ENCODE results near the gene CCRL2. TPM values are rescaled to one million over a fixed set of nuclear protein-coding genes. Genes with fewer than 3 reads are reported as not detected.
A peak's percentile ranks its signal among the peaks of the same experiment; 100 is the strongest.

The CCRL2 gene
- total RNA-seq, 2 experiments from 2014 or later = 10.1 to 11.2 TPM

GRCh38 chr3:46407970-46408369 is 911 bp downstream of the CCRL2 start:
- no peaks in the 10 kb centered on the region for H3K9me3 Mint-ChIP-seq (ENCODE audit: insufficient read depth)
- H3K36me3 Mint-ChIP-seq (ENCODE audit: low read depth) = peaks cover 27% of the 10 kb centered on the region
- peaks cover 7% of the 10 kb centered on the region for H3K27me3 Mint-ChIP-seq (ENCODE audit: low read depth)
- no peak for DNase-seq
- CTCF ChIA-PET = interaction anchor here (0.7 to 2.8 kb wide), 16 partner anchors 8 to 311 kb away, joined by 3 to 17 read pairs (median 4); no protein-coding TSS in a partner anchor
- H3K4me3 Mint-ChIP-seq = peak overlapping the region; percentile 87
- peak overlapping the region; percentile 81 for H3K27ac Mint-ChIP-seq
- POLR2A ChIA-PET = interaction anchor here (0.8 to 1.9 kb wide), 5 partner anchors 16 to 203 kb away, joined by 3 to 8 read pairs (median 4); no protein-coding TSS in a partner anchor
- ATAC-seq = no peak
- H3K4me1 Mint-ChIP-seq (ENCODE audit: low read depth) = peaks cover 47% of the 10 kb centered on the region

GRCh38 chr3:46408853-46409252 is 1.8 kb downstream of the CCRL2 start:
- peaks cover 27% of the 10 kb centered on the region for H3K36me3 Mint-ChIP-seq (ENCODE audit: low read depth)
- H3K27me3 Mint-ChIP-seq (ENCODE audit: low read depth) = peaks cover 2% of the 10 kb centered on the region
- no peak for ATAC-seq
- H3K4me3 Mint-ChIP-seq = peak overlapping the region; percentile 87
- no peak for DNase-seq
- ChIA-PET POLR2A (interaction anchor here (1.6 kb wide), 1 partner anchor 25 kb away, joined by 6 read pairs; no protein-coding TSS in a partner anchor), CTCF (interaction anchor here (0.7 to 2.8 kb wide), 11 partner anchors 9 to 150 kb away, joined by 3 to 17 read pairs (median 4); partner anchors contain the start of gene CCR5)
- peaks cover 48% of the 10 kb centered on the region for H3K4me1 Mint-ChIP-seq (ENCODE audit: low read depth)
- peak overlapping the region; percentile 14 for H3K27ac Mint-ChIP-seq
- no peaks in the 10 kb centered on the region for H3K9me3 Mint-ChIP-seq (ENCODE audit: insufficient read depth)

- ATAC-seq = no peak
- POLR2A ChIA-PET = interaction anchor here (1.6 kb wide), 1 partner anchor 26 kb away, joined by 6 read pairs; no protein-coding TSS in a partner anchor
- peak overlapping the region; percentile 69 for H3K27ac Mint-ChIP-seq
These were observed 2.9 kb downstream of the CCRL2 start for GRCh38 chr3:46409739-46410489.

GRCh38 chr3:46410669-46411068 is 3.6 kb downstream of the CCRL2 start:
- Mint-ChIP-seq H3K4me3 (no peak overlapping the region), H3K4me1 (ENCODE audit: low read depth) (peaks cover 49% of the 10 kb centered on the region), H3K27me3 (ENCODE audit: low read depth) (no peaks in the 10 kb centered on the region), H3K9me3 (ENCODE audit: insufficient read depth) (no peaks in the 10 kb centered on the region), H3K36me3 (ENCODE audit: low read depth) (peaks cover 27% of the 10 kb centered on the region), H3K27ac (no peak overlapping the region)
- ATAC-seq = no peak
- no peak for DNase-seq
- POLR2A ChIA-PET = interaction anchor here (1.6 kb wide), 1 partner anchor 27 kb away, joined by 6 read pairs; no protein-coding TSS in a partner anchor
- CTCF ChIA-PET = interaction anchor here (0.5 to 1.4 kb wide), 3 partner anchors 20 to 78 kb away, joined by 3 to 5 read pairs (median 4); no protein-coding TSS in a partner anchor

More at GRCh38 chr3:46409739-46410489, 2.9 kb downstream of the CCRL2 start:
- no peaks in the 10 kb centered on the region for H3K9me3 Mint-ChIP-seq (ENCODE audit: insufficient read depth)
- DNase-seq = peak; percentile 42
- H3K4me1 Mint-ChIP-seq (ENCODE audit: low read depth) = peaks cover 48% of the 10 kb centered on the region
- H3K4me3 Mint-ChIP-seq = peak overlapping the region; percentile 57
- CTCF ChIA-PET = interaction anchor here (1.0 to 2.8 kb wide), 6 partner anchors 26 to 134 kb away, joined by 3 to 17 read pairs (median 4); partner anchors contain the start of gene CCR5
- no peaks in the 10 kb centered on the region for H3K27me3 Mint-ChIP-seq (ENCODE audit: low read depth)
- peaks cover 27% of the 10 kb centered on the region for H3K36me3 Mint-ChIP-seq (ENCODE audit: low read depth)

- POLR2A ChIA-PET = no interaction called here
- Mint-ChIP-seq H3K9me3 (ENCODE audit: insufficient read depth) (no peaks in the 10 kb centered on the region), H3K27me3 (ENCODE audit: low read depth) (no peaks in the 10 kb centered on the region), H3K4me3 (no peak overlapping the region), H3K27ac (no peak overlapping the region), H3K4me1 (ENCODE audit: low read depth) (peaks cover 53% of the 10 kb centered on the region), H3K36me3 (ENCODE audit: low read depth) (peaks cover 27% of the 10 kb centered on the region)
- CTCF ChIA-PET = interaction anchor here (0.5 to 1.4 kb wide), 2 partner anchors 19 to 27 kb away, joined by 3 to 5 read pairs; no protein-coding TSS in a partner anchor
- DNase-seq = no peak
- no peak for ATAC-seq
These were observed 4.2 kb downstream of the CCRL2 start for GRCh38 chr3:46411271-46411670.

GRCh38 chr3:46412786-46413298 is 5.8 kb downstream of the CCRL2 start:
- Mint-ChIP-seq H3K4me1 (ENCODE audit: low read depth) (peaks cover 50% of the 10 kb centered on the region), H3K9me3 (ENCODE audit: insufficient read depth) (no peaks in the 10 kb centered on the region), H3K27ac (no peak overlapping the region), H3K27me3 (ENCODE audit: low read depth) (no peaks in the 10 kb centered on the region), H3K4me3 (no peak overlapping the region), H3K36me3 (ENCODE audit: low read depth) (peaks cover 25% of the 10 kb centered on the region)
- CTCF ChIA-PET = no interaction called here
- POLR2A ChIA-PET = no interaction called here
- ATAC-seq (no peak), DNase-seq (no peak)

- Mint-ChIP-seq H3K4me3 (no peak overlapping the region), H3K4me1 (ENCODE audit: low read depth) (peaks cover 39% of the 10 kb centered on the region), H3K9me3 (ENCODE audit: insufficient read depth) (no peaks in the 10 kb centered on the region), H3K27me3 (ENCODE audit: low read depth) (no peaks in the 10 kb centered on the region), H3K27ac (no peak overlapping the region), H3K36me3 (ENCODE audit: low read depth) (peaks cover 13% of the 10 kb centered on the region)
- DNase-seq (no peak), ATAC-seq (no peak)
- POLR2A ChIA-PET = no interaction called here
- CTCF ChIA-PET = no interaction called here
These were observed 6.9 kb downstream of the CCRL2 start for GRCh38 chr3:46413951-46414350.

- Mint-ChIP-seq H3K36me3 (ENCODE audit: low read depth) (peaks cover 7% of the 10 kb centered on the region), H3K4me3 (no peak overlapping the region), H3K9me3 (ENCODE audit: insufficient read depth) (no peaks in the 10 kb centered on the region), H3K27me3 (ENCODE audit: low read depth) (no peaks in the 10 kb centered on the region), H3K27ac (no peak overlapping the region), H3K4me1 (ENCODE audit: low read depth) (peaks cover 32% of the 10 kb centered on the region)
- ChIA-PET POLR2A (no interaction called here), CTCF (no interaction called here)
- ATAC-seq (no peak), DNase-seq (no peak)
These were observed 7.7 kb downstream of the CCRL2 start for GRCh38 chr3:46414739-46415138.

GRCh38 chr3:46416125-46416810 is 9.2 kb downstream of the CCRL2 start:
- Mint-ChIP-seq H3K4me1 (ENCODE audit: low read depth) (peaks cover 25% of the 10 kb centered on the region), H3K9me3 (ENCODE audit: insufficient read depth) (no peaks in the 10 kb centered on the region), H3K27me3 (ENCODE audit: low read depth) (no peaks in the 10 kb centered on the region), H3K27ac (peak overlapping the region; percentile 36), H3K4me3 (no peak overlapping the region), H3K36me3 (ENCODE audit: low read depth) (no peaks in the 10 kb centered on the region)
- DNase-seq (no peak), ATAC-seq (no peak)
- CTCF ChIA-PET = interaction anchor here (0.9 to 1.1 kb wide), 2 partner anchors 9 to 34 kb away, joined by 3 read pairs; partner anchors contain the start of genes CCR5AS and CCRL2
- POLR2A ChIA-PET = interaction anchor here (0.7 kb wide), 2 partner anchors 9 to 1154 kb away, joined by 3 read pairs; partner anchors contain the start of genes CCR5AS and CCRL2

- Mint-ChIP-seq H3K27me3 (ENCODE audit: low read depth) (no peaks in the 10 kb centered on the region), H3K4me3 (no peak overlapping the region), H3K36me3 (ENCODE audit: low read depth) (no peaks in the 10 kb centered on the region), H3K4me1 (ENCODE audit: low read depth) (peaks cover 25% of the 10 kb centered on the region), H3K9me3 (ENCODE audit: insufficient read depth) (no peaks in the 10 kb centered on the region), H3K27ac (no peak overlapping the region)
- ChIA-PET CTCF (interaction anchor here (1.1 to 1.2 kb wide), 2 partner anchors 9 to 10 kb away, joined by 3 read pairs; partner anchors contain the start of genes CCR5AS and CCRL2), POLR2A (interaction anchor here (0.7 kb wide), 2 partner anchors 10 to 1154 kb away, joined by 3 read pairs; partner anchors contain the start of genes CCR5AS and CCRL2)
- ATAC-seq (no peak), DNase-seq (no peak)
These were observed 9.9 kb downstream of the CCRL2 start for GRCh38 chr3:46416811-46417510.
